Measurements from ENCODE around the gene MATK. TPM values are rescaled to one million over a fixed set of nuclear protein-coding genes. Genes with fewer than 3 reads are reported as not detected.
A peak's percentile ranks its signal among the peaks of the same experiment; 100 is the strongest.
"Not testable (repeated sequence)": the region's sequence is repeated elsewhere in the genome, so short reads cannot be mapped to it uniquely, and the experiment has no call there.

MATK gene
- total RNA-seq, 2 donors from 2014 or later: 5.7 to 5.8 TPM

- Mint-ChIP-seq H3K27me3 (ENCODE audit: insufficient read depth) (no peaks in the 10 kb centered on the region), H3K36me3 (ENCODE audit: low read depth) (peaks cover 15% of the 10 kb centered on the region), H3K27ac (peak overlapping the region; percentile 91), H3K9me3 (no peaks in the 10 kb centered on the region), H3K4me3 (peak overlapping the region; percentile 93), H3K4me1 (no peaks in the 10 kb centered on the region)
- peak overlapping the region; percentile 94 for H3K4me3 ChIP-seq (ENCODE audit: low read length)
- 50 to 55% methylated on average over 4 to 7 of the region's 7 CpGs for WGBS, 2 experiments (ENCODE audit: insufficient coverage in 1 of 2, insufficient read length in 1 of 2)
- peak overlapping the region; percentile 84 for H3K9ac ChIP-seq (ENCODE audit: extremely low read depth, low read length, poor library complexity, severe bottlenecking)
- TF ChIP-seq CTCF (conservative IDR thresholded peaks at IDR 0.05): no peak
- H3K27me3 ChIP-seq (ENCODE audit: control insufficient read depth, insufficient read depth, low read length, poor library complexity, severe bottlenecking): no peaks in the 10 kb centered on the region
- no peaks in the 10 kb centered on the region for H3K9me3 ChIP-seq (ENCODE audit: control insufficient read depth, low read length)
- H3K27ac ChIP-seq (ENCODE audit: low read depth, low read length): no peak overlapping the region
- H3K4me1 ChIP-seq (ENCODE audit: control insufficient read depth, insufficient read depth, low read length): no peaks in the 10 kb centered on the region
- no peak for DNase-seq
- peaks cover 5% of the 10 kb centered on the region for H3K36me3 ChIP-seq (ENCODE audit: control insufficient read depth, insufficient read depth, low read length)
These were observed 25.3 kb downstream of the MATK start for GRCh38 chr19:3760871-3761361.

- Mint-ChIP-seq H3K9me3 (no peaks in the 10 kb centered on the region), H3K27me3 (ENCODE audit: insufficient read depth) (no peaks in the 10 kb centered on the region), H3K36me3 (ENCODE audit: low read depth) (peaks cover 21% of the 10 kb centered on the region), H3K4me3 (peak overlapping the region; percentile 93), H3K4me1 (no peaks in the 10 kb centered on the region), H3K27ac (no peak overlapping the region)
- 94 to 96% methylated on average over 5 to 19 of the region's 19 CpGs for WGBS, 2 experiments (ENCODE audit: insufficient coverage in 1 of 2, insufficient read length in 1 of 2)
- no peak overlapping the region for H3K4me3 ChIP-seq (ENCODE audit: low read length)
- TF ChIP-seq CTCF (conservative IDR thresholded peaks at IDR 0.05): no peak
- no peaks in the 10 kb centered on the region for H3K4me1 ChIP-seq (ENCODE audit: control insufficient read depth, insufficient read depth, low read length)
- peaks cover 5% of the 10 kb centered on the region for H3K36me3 ChIP-seq (ENCODE audit: control insufficient read depth, insufficient read depth, low read length)
- no peak overlapping the region for H3K27ac ChIP-seq (ENCODE audit: low read depth, low read length)
- no peak for DNase-seq
- no peaks in the 10 kb centered on the region for H3K27me3 ChIP-seq (ENCODE audit: control insufficient read depth, insufficient read depth, low read length, poor library complexity, severe bottlenecking)
- H3K9me3 ChIP-seq (ENCODE audit: control insufficient read depth, low read length): no peaks in the 10 kb centered on the region
- H3K9ac ChIP-seq (ENCODE audit: extremely low read depth, low read length, poor library complexity, severe bottlenecking): no peak overlapping the region
These were observed 26.5 kb downstream of the MATK start for GRCh38 chr19:3759482-3760254.

GRCh38 chr19:3758297-3758696 is 27.9 kb downstream of the MATK start:
- H3K9ac ChIP-seq (ENCODE audit: extremely low read depth, low read length, poor library complexity, severe bottlenecking); H3K9me3 ChIP-seq (ENCODE audit: control insufficient read depth, low read length); H3K27ac Mint-ChIP-seq; H3K27me3 ChIP-seq (ENCODE audit: control insufficient read depth, insufficient read depth, low read length, poor library complexity, severe bottlenecking); H3K4me1 Mint-ChIP-seq; H3K4me3 ChIP-seq (ENCODE audit: low read length); H3K27me3 Mint-ChIP-seq (ENCODE audit: insufficient read depth); H3K4me3 Mint-ChIP-seq; H3K27ac ChIP-seq (ENCODE audit: low read depth, low read length); DNase-seq; H3K4me1 ChIP-seq (ENCODE audit: control insufficient read depth, insufficient read depth, low read length); H3K9me3 Mint-ChIP-seq; H3K36me3 ChIP-seq (ENCODE audit: control insufficient read depth, insufficient read depth, low read length): not testable (repeated sequence)
- H3K36me3 Mint-ChIP-seq (ENCODE audit: low read depth): peaks cover 23% of the 10 kb centered on the region
- WGBS, 2 experiments (ENCODE audit: insufficient coverage in 1 of 2, insufficient read length in 1 of 2): 91 to 97% methylated on average over 11 to 13 of the region's 13 CpGs

- peaks cover 23% of the 10 kb centered on the region for H3K36me3 Mint-ChIP-seq (ENCODE audit: low read depth)
- H3K4me1 Mint-ChIP-seq; H3K36me3 ChIP-seq (ENCODE audit: control insufficient read depth, insufficient read depth, low read length); H3K9ac ChIP-seq (ENCODE audit: extremely low read depth, low read length, poor library complexity, severe bottlenecking); DNase-seq; H3K4me1 ChIP-seq (ENCODE audit: control insufficient read depth, insufficient read depth, low read length); H3K4me3 ChIP-seq (ENCODE audit: low read length); H3K4me3 Mint-ChIP-seq; H3K9me3 ChIP-seq (ENCODE audit: control insufficient read depth, low read length); H3K27me3 Mint-ChIP-seq (ENCODE audit: insufficient read depth); H3K9me3 Mint-ChIP-seq; H3K27ac ChIP-seq (ENCODE audit: low read depth, low read length); H3K27ac Mint-ChIP-seq; H3K27me3 ChIP-seq (ENCODE audit: control insufficient read depth, insufficient read depth, low read length, poor library complexity, severe bottlenecking): not testable (repeated sequence)
- WGBS, 2 experiments (ENCODE audit: insufficient coverage in 1 of 2, insufficient read length in 1 of 2): 95 to 97% methylated on average over 4 to 7 of the region's 7 CpGs
These were observed 28.5 kb downstream of the MATK start for GRCh38 chr19:3757705-3758104.
